HEK293 (cell line): Measurements from ENCODE around the gene CDC5L.
"Not testable (repeated sequence)": the region's sequence is repeated elsewhere in the genome, so short reads cannot be mapped to it uniquely, and the experiment has no call there.

Source experiments
- CTCF ChIA-PET: fragments of 350-600 bp; formaldehyde crosslinking; extraction: SDS; loops from one replicate; lab custom pipeline; 2021; ENCODE audit warnings: antibody characterized with exemption; lab: Yijun Ruan, JAX
- POLR2A ChIA-PET: fragments of 300-600 bp; formaldehyde crosslinking; extraction: SDS; loops from one replicate; lab custom pipeline; 2020; ENCODE audit warnings: antibody characterized with exemption, inconsistent platforms; lab: Yijun Ruan, JAX
- H3K27ac ChIP-seq: fragments of 200-500 bp; sonication (Bioruptor generic); 2 replicates; pipeline ENCODE4 v1.5.1; 2014; ENCODE audit warnings: low read depth, low read length, control low read depth, inconsistent platforms; ENCODE audit errors: extremely low read depth
- H3K36me3 ChIP-seq, 2 experiments: fragments of 200-500 bp in 1 of 2; sonication (Bioruptor generic) in 1 of 2; 1 replicate in 1 of 2; 2 replicates in 1 of 2; pipeline ENCODE4 v1.5.1; 2014 to 2017; ENCODE audit warnings: inconsistent platforms in 2 of 2, low read length in 2 of 2; ENCODE audit not compliant: control insufficient read depth in 2 of 2, insufficient read depth in 1 of 2
- H3K4me1 ChIP-seq: fragments of 200-500 bp; sonication (Bioruptor generic); 2 replicates; pipeline ENCODE4 v1.5.1; 2014; ENCODE audit warnings: mild to moderate bottlenecking, low read length, inconsistent platforms; ENCODE audit not compliant: control insufficient read depth, insufficient read depth
- H3K4me3 ChIP-seq: 2 replicates; pipeline ENCODE4 v1.5.1; 2011; ENCODE audit warnings: low read depth, mild to moderate bottlenecking, control low read depth, low read length, moderate library complexity
- H3K9me3 ChIP-seq: fragments of 200-500 bp; sonication (Bioruptor generic); 2 replicates; pipeline ENCODE4 v1.5.1; 2014; ENCODE audit warnings: low read depth, low read length, inconsistent platforms; ENCODE audit not compliant: control insufficient read depth, insufficient read depth
- GLI2 ChIP-seq: fragments of 450-650 bp; formaldehyde crosslinking; IDR thresholded peaks from 2 replicates; pipeline ENCODE4; 2017; ENCODE audit warnings: missing biosample characterization, missing genetic modification characterization, low read depth, borderline replicate concordance
- GLIS1 ChIP-seq: fragments of 450-650 bp; formaldehyde crosslinking; IDR thresholded peaks from 2 replicates; pipeline ENCODE4 v1.5.1; 2016; ENCODE audit warnings: missing biosample characterization, missing genetic modification characterization
- KLF1 ChIP-seq: fragments of 450-650 bp; formaldehyde crosslinking; IDR thresholded peaks from 2 replicates; pipeline ENCODE4 v1.5.1; 2016; ENCODE audit warnings: missing biosample characterization, missing genetic modification characterization
- KLF10 ChIP-seq: fragments of 450-650 bp; IDR thresholded peaks from 2 replicates; pipeline ENCODE4 v1.5.1; 2018; ENCODE audit warnings: missing biosample characterization, mild to moderate bottlenecking, missing genetic modification characterization
- OSR2 ChIP-seq: fragments of 450-650 bp; formaldehyde crosslinking; IDR thresholded peaks from 2 replicates; pipeline ENCODE4 v1.5.1; 2016; ENCODE audit warnings: missing biosample characterization, missing genetic modification characterization
- REST ChIP-seq: fragments of 450-650 bp; formaldehyde crosslinking; IDR thresholded peaks from 2 replicates; pipeline ENCODE4 v1.5.1; 2016; ENCODE audit warnings: missing biosample characterization, missing genetic modification characterization
- SCRT1 ChIP-seq: fragments of 450-650 bp; formaldehyde crosslinking; IDR thresholded peaks from 2 replicates; pipeline ENCODE4 v1.5.1; 2016; ENCODE audit warnings: missing biosample characterization, missing genetic modification characterization, borderline replicate concordance
- WT1 ChIP-seq: fragments of 450-650 bp; formaldehyde crosslinking; IDR thresholded peaks from 2 replicates; pipeline ENCODE4 v1.5.1; 2016; ENCODE audit warnings: missing biosample characterization, missing genetic modification characterization
- ZBTB8A ChIP-seq: fragments of 450-650 bp; formaldehyde crosslinking; IDR thresholded peaks from 2 replicates; pipeline ENCODE4 v1.5.1; 2016; ENCODE audit warnings: missing biosample characterization, missing genetic modification characterization
- ZFP3 ChIP-seq: fragments of 450-650 bp; formaldehyde crosslinking; IDR thresholded peaks from 2 replicates; pipeline ENCODE4 v1.5.1; 2016; ENCODE audit warnings: low read depth, missing biosample characterization, missing genetic modification characterization
- ZIC2 ChIP-seq: fragments of 450-650 bp; formaldehyde crosslinking; IDR thresholded peaks from 2 replicates; pipeline ENCODE4 v1.5.1; 2016; ENCODE audit warnings: missing biosample characterization, missing genetic modification characterization
- ZNF114 ChIP-seq: fragments of 450-650 bp; formaldehyde crosslinking; IDR thresholded peaks from 2 replicates; pipeline ENCODE4 v1.5.0; 2017; ENCODE audit warnings: missing biosample characterization, missing genetic modification characterization
- ZNF610 ChIP-seq: fragments of 450-650 bp; formaldehyde crosslinking; IDR thresholded peaks from 2 replicates; pipeline ENCODE4 v1.5.1; 2016; ENCODE audit warnings: missing biosample characterization, missing genetic modification characterization, borderline replicate concordance
- ZNF623 ChIP-seq: fragments of 450-650 bp; formaldehyde crosslinking; IDR thresholded peaks from 2 replicates; pipeline ENCODE4 v1.5.1; 2016; ENCODE audit warnings: missing biosample characterization, missing genetic modification characterization
- ZNF629 ChIP-seq: fragments of 450-650 bp; formaldehyde crosslinking; IDR thresholded peaks from 2 replicates; pipeline ENCODE4 v1.5.1; 2017; ENCODE audit warnings: missing biosample characterization, missing genetic modification characterization
- ZNF664 ChIP-seq: fragments of 450-650 bp; formaldehyde crosslinking; IDR thresholded peaks from 2 replicates; pipeline ENCODE4 v1.5.1; 2016; ENCODE audit warnings: missing biosample characterization, missing genetic modification characterization
- ZNF843 ChIP-seq: fragments of 450-650 bp; formaldehyde crosslinking; IDR thresholded peaks from 2 replicates; pipeline ENCODE4 v1.5.1; 2016; ENCODE audit warnings: missing biosample characterization, missing genetic modification characterization
- ZSCAN23 ChIP-seq: fragments of 450-650 bp; formaldehyde crosslinking; IDR thresholded peaks from 2 replicates; pipeline ENCODE4 v1.5.1; 2016; ENCODE audit warnings: missing biosample characterization, missing genetic modification characterization
- TF ChIP-seq, protein P1 (sequence below): fragments of 450-650 bp; IDR thresholded peaks from 2 replicates; pipeline ENCODE4 v1.5.1; 2018; ENCODE audit warnings: missing biosample characterization, mild to moderate bottlenecking, missing genetic modification characterization
- TF ChIP-seq, protein P2 (sequence below): fragments of 450-650 bp; formaldehyde crosslinking; IDR thresholded peaks from 2 replicates; pipeline ENCODE4 v1.5.1; 2017; ENCODE audit warnings: missing biosample characterization, missing genetic modification characterization

CDC5L gene

GRCh38 chr6:44446626-44447300, 59.3 kb downstream of the CDC5L start (continued):
- TF ChIP-seq, protein P1, sequence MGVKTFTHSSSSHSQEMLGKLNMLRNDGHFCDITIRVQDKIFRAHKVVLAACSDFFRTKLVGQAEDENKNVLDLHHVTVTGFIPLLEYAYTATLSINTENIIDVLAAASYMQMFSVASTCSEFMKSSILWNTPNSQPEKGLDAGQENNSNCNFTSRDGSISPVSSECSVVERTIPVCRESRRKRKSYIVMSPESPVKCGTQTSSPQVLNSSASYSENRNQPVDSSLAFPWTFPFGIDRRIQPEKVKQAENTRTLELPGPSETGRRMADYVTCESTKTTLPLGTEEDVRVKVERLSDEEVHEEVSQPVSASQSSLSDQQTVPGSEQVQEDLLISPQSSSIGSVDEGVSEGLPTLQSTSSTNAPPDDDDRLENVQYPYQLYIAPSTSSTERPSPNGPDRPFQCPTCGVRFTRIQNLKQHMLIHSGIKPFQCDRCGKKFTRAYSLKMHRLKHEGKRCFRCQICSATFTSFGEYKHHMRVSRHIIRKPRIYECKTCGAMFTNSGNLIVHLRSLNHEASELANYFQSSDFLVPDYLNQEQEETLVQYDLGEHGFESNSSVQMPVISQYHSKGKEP (tag by site-specific recombination), result peak; percentile 30
- TF ChIP-seq, protein P2, sequence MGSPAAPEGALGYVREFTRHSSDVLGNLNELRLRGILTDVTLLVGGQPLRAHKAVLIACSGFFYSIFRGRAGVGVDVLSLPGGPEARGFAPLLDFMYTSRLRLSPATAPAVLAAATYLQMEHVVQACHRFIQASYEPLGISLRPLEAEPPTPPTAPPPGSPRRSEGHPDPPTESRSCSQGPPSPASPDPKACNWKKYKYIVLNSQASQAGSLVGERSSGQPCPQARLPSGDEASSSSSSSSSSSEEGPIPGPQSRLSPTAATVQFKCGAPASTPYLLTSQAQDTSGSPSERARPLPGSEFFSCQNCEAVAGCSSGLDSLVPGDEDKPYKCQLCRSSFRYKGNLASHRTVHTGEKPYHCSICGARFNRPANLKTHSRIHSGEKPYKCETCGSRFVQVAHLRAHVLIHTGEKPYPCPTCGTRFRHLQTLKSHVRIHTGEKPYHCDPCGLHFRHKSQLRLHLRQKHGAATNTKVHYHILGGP, result 0 out of 2 replicates have a peak, but pooled peaks have one; percentile 29
- TF ChIP-seq ZNF623 (tag by site-specific recombination), result peak; percentile 19; the same call in 1 of the 2 replicates
- peak; percentile 46; the same call in 1 of the 2 replicates for TF ChIP-seq WT1 (tag by site-specific recombination)
- TF ChIP-seq ZBTB8A, result peak; percentile 48
- TF ChIP-seq ZFP3 (tag by site-specific recombination), result no peak
- 0 out of 2 replicates have a peak, but pooled peaks have one; percentile 63 for TF ChIP-seq ZSCAN23 (tag by site-specific recombination)
- peak; percentile 79 for TF ChIP-seq GLI2 (tag by site-specific recombination)
- no peak for TF ChIP-seq REST (tag by site-specific recombination)
- peak; percentile 87 for TF ChIP-seq OSR2 (tag by site-specific recombination)
- TF ChIP-seq ZNF843 (tag by site-specific recombination), result peak; percentile 91
- 0 out of 2 replicates have a peak, but pooled peaks have one; percentile 10 for TF ChIP-seq ZNF664 (tag by site-specific recombination)
- peak; percentile 67; the same call in 1 of the 2 replicates for TF ChIP-seq KLF10 (tag by site-specific recombination)
- TF ChIP-seq ZNF114 (tag by site-specific recombination), result no peak
- 0 out of 2 replicates have a peak, but pooled peaks have one; percentile 8 for TF ChIP-seq ZIC2 (tag by site-specific recombination)
- TF ChIP-seq SCRT1 (tag by site-specific recombination), result 0 out of 2 replicates have a peak, but pooled peaks have one; percentile 30
- no peak for TF ChIP-seq KLF1
- TF ChIP-seq ZNF610, result peak; percentile 40; the same call in 1 of the 2 replicates

- H3K4me1 ChIP-seq, result peaks cover 38% of the 10 kb centered on the region
- POLR2A ChIA-PET, H3K9me3 ChIP-seq, H3K27ac ChIP-seq, H3K4me3 ChIP-seq: not testable (repeated sequence)
- H3K36me3 ChIP-seq, result peaks cover 4 to 22% of the 10 kb centered on the region in 2 experiments
- CTCF ChIA-PET, result interaction anchor here (0.8 kb wide), 1 partner anchor 18 kb away, joined by 3 read pairs; no protein-coding TSS in a partner anchor
- peak; percentile 46; the same call in 1 of the 2 replicates for TF ChIP-seq GLIS1 (tag by site-specific recombination)
- TF ChIP-seq ZNF629, result peak; percentile 35; the same call in 1 of the 2 replicates
Observed at GRCh38 chr6:44449181-44449580, 61.7 kb downstream of the CDC5L start.
